ENCODE results near the gene POP7. TPM values are rescaled to one million over a fixed set of nuclear protein-coding genes. Genes with fewer than 3 reads are reported as not detected.
"Not testable (repeated sequence)": the region's sequence is repeated elsewhere in the genome, so short reads cannot be mapped to it uniquely, and the experiment has no call there.

POP7 gene
- 10 to 100 TPM; 23.9 to 38.1 (median 29.7) TPM for total RNA-seq

GRCh38 chr7:100705753-100706671 lies at the start of gene POP7:
TSS of gene POP7 (plus strand) at chr7:100706121. CDS start at chr7:100706831, 710 bp downstream.
- no peaks in the 10 kb centered on the region for H3K27me3 ChIP-seq
- H3K9me3 ChIP-seq: no peaks in the 10 kb centered on the region

GRCh38 chr7:100662194-100662776 lies 43.6 kb upstream of the POP7 start:
- not testable (repeated sequence) for H3K27me3 ChIP-seq, H3K27ac ChIP-seq, H3K4me3 ChIP-seq, H3K9me3 ChIP-seq, H3K36me3 ChIP-seq, DNase-seq, H3K4me1 ChIP-seq

More at GRCh38 chr7:100705753-100706671, at the start of gene POP7:
- H3K27ac ChIP-seq: peak within 1 kb of the TSS; percentile 92 to 97 (median 94)
- H3K4me3 ChIP-seq: peak within 1 kb of the TSS; percentile 71 to 92 (median 80)
- peak; percentile 99 to 100 (median 99) for DNase-seq
- TF ChIP-seq CTCF (IDR thresholded peaks at IDR 0.05): no peak
- TF ChIP-seq POLR2A (IDR thresholded peaks at IDR 0.05): peak; percentile 49 to 74
- peaks cover 0 to 5% (median 0%) of the 10 kb centered on the region in 3 donors for H3K36me3 ChIP-seq
- peaks cover 0 to 20% (median 5%) of the 10 kb centered on the region in 4 donors for H3K4me1 ChIP-seq

- no peaks in the 10 kb centered on the region for H3K4me1 ChIP-seq
- no peak for TF ChIP-seq POLR2A (IDR thresholded peaks at IDR 0.05)
- no peak for DNase-seq
- H3K9me3 ChIP-seq: no peaks in the 10 kb centered on the region
- H3K36me3 ChIP-seq: no peaks in the 10 kb centered on the region
- no peak overlapping the region for H3K4me3 ChIP-seq
- no peaks in the 10 kb centered on the region for H3K27me3 ChIP-seq
- H3K27ac ChIP-seq: no peak overlapping the region
Measured at GRCh38 chr7:100665168-100665726, 40.7 kb upstream of the POP7 start.

- no peaks in the 10 kb centered on the region for H3K27me3 ChIP-seq
- H3K4me3 ChIP-seq: no peak overlapping the region
- TF ChIP-seq CTCF (IDR thresholded peaks at IDR 0.05) (no peak), POLR2A (IDR thresholded peaks at IDR 0.05) (no peak)
- no peak overlapping the region for H3K27ac ChIP-seq
- DNase-seq: no peak
- H3K9me3 ChIP-seq: no peaks in the 10 kb centered on the region
- no peaks in the 10 kb centered on the region for H3K4me1 ChIP-seq
- no peaks in the 10 kb centered on the region for H3K36me3 ChIP-seq
Measured at GRCh38 chr7:100667331-100668068, 38.4 kb upstream of the POP7 start.

DNA sequence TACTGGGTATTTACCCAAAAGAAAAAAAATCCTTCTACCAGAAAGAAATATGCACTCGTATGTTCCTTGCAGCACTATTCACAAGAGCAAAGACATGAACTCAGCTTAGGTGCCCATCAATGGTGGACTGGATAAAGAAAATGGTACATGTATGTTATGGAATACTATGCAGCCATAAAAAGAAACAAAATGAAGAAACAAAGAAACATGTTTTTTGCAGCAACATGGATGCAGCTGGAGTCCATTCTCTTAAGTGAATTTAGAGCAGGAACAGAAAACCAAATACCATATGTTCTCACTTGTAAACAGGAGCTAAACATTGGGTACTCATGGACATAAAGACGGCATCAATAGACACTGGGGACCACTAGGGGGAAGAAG lies 37.9 kb upstream of the POP7 start:
- TF ChIP-seq POLR2A (IDR thresholded peaks at IDR 0.05) (no peak), CTCF (IDR thresholded peaks at IDR 0.05) (no peak)

GRCh38 chr7:100669106-100669505 lies 36.8 kb upstream of the POP7 start:
- H3K36me3 ChIP-seq, H3K4me1 ChIP-seq, DNase-seq, H3K9me3 ChIP-seq, H3K27me3 ChIP-seq, H3K27ac ChIP-seq, H3K4me3 ChIP-seq: not testable (repeated sequence)

More for the DNA sequence above, 37.9 kb upstream of the POP7 start:
- H3K27ac ChIP-seq: no peak overlapping the region
- no peaks in the 10 kb centered on the region for H3K27me3 ChIP-seq
- DNase-seq: no peak
- H3K36me3 ChIP-seq: no peaks in the 10 kb centered on the region
- no peaks in the 10 kb centered on the region for H3K4me1 ChIP-seq
- H3K4me3 ChIP-seq: no peak overlapping the region
- H3K9me3 ChIP-seq: no peaks in the 10 kb centered on the region

Data from Peyer's patch (tissue), 4 donors.